SK-N-DZ (cell line): Measurements from ENCODE around the gene POR.
"Not testable (repeated sequence)": the region's sequence is repeated elsewhere in the genome, so short reads cannot be mapped to it uniquely, and the experiment has no call there.

Source experiments
- DNase-seq: peaks from one replicate; pipeline ENCODE4 v3.0.0-alpha.2; 2015; ENCODE audit warnings: low spot score

Gene POR

GRCh38 chr7:75988568-75989499 is 73.9 kb downstream of the POR start:
- DNase-seq = peak; percentile 64

DNA sequence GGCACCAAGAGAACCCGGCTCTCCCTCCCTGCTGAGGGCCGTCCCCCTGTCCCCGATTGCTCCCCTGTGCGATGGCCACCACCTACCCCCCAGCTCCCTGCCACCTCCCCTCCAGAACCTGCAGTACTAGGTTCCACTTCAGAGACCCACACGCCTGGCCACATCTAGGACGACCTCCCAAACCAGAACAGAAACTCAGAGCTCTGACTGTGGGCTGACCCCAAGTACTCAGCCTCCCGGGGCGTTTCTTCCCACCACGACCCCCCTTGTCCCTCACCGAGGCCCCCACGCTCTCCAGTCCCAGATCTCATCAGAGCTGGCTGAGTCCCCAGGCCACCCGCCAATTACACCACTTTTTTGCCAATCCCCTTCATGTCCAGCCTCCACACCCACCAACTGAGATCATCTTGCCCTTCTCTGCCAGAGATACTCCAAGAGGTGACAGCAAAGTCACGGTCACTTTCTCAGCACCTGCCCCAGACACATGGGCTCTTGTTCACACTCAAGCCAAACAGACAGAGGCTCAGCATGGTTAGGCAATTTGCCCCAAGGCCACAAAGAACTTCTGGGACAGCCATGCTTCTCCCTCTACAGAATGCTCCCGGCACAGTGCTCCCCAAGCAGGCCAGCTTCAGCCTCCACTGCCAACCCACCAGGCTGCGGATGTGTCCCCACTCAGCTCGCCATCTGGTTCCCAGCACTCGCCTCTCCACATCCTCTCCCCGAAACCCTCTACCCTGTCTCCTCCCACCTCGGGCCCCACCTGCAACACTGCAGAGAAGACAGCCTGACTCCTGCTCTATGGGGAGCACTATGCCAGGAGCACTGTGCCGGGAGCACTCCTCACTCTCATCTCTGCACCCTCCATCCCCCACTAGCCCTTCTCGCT is 74.8 kb downstream of the POR start:
- no peak for DNase-seq

GRCh38 chr7:75991531-75992082 is 76.7 kb downstream of the POR start:
- no peak for DNase-seq

- no peak for DNase-seq
Measured at GRCh38 chr7:75992083-75992755, 77.3 kb downstream of the POR start.

GRCh38 chr7:75993689-75994387 is 78.9 kb downstream of the POR start:
- peak; percentile 68 for DNase-seq

DNA sequence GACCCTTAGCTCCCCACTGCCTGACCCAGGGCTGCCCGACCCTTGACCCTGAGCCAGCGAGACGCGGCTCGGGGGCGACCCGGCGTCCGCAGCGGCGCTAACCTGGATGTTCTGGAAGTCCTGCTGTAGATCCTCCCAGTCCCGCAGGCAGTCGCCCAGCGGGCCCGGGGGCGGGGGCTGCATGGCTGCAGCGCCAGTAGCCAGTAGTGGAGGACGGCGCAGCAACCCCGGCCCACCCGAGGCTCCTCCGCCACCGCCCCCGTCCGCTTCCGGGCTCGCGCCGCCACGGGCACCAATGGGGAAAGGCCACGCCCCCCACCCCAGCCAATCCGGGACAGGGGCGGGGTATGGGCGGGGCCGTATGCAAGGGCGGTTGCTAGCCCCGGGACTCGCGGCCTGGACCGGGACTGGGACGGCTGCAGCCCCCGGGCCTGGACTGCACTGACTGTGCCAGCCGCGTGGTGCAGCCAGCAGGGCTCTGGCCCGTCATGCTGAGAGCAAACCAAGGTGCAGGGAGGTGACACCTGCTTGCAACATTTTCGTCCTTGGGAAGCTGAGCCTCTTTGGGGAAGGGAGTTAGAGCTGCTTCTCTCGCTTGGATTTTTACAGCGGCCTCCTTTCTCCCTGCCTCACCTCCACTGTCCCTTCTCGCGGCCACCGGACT is 79.6 kb downstream of the POR start, which contains the start of gene TMEM120A:
Gene TMEM120A (minus strand): TSS at position 208 of the 664 bp plus-strand sequence. CDS start 25 bp downstream, at position 183.
- peak; percentile 92 for DNase-seq

GRCh38 chr7:75995052-75995471 is 80.1 kb downstream of the POR start:
- DNase-seq = no peak

DNA sequence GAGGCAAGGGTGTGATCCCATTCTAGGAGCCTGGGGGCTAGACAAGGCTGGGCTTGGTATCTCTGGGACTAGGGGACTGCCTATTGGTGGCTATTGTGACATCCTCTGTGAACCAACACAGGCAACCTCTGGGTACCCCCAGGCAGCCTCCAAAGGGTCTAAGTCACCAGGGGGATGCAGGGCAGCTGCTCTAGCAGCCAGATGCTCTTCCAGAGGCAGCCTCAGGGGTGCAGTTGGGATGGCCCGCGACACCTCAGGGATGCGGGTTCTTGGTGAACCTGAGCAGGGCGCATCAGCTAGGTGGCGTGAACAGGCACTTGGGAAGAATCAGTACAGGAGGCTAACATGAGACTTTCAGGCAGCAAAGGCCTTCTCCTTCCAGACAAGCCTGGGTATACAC is 81.0 kb downstream of the POR start:
- DNase-seq = no peak

DNA sequence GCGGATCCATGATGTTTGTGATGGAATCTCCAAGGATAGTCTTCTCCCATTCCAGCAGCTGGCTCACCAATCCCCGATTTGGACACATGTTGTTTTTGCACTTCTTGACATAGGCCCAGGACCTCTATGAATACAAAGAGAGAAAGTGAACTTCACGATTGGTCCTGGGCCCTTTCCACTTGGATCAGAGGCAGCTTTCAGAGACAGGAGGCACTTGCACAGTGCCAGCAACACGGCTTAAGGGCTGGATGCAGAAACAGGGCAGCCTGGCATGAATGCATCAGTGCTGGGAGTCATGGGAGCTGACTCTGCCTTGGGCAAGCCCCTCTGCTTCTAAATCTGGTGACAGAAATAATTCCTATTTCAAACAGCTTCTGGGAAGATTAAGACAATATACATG is 81.5 kb downstream of the POR start:
- DNase-seq = no peak

DNA sequence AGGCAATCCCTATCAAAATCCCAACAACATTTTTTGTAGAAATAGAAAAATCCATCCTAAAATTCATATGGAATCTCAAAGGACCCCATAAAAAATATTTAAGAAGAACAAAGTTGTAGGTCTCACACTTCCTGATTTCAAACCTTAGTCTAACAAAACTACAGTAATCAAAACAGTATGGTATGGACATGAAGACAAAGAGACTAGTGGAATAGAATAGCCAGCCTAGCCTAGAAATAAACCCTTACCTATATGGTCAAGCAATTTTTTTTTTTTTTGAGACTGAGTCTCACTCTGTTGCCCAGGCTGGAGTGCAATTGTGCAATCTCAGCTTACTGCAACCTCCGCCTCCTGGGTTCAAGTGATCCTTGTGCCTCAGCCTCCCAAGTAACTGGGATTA is 83.1 kb downstream of the POR start:
- DNase-seq = no peak

GRCh38 chr7:76000566-76000965 is 85.6 kb downstream of the POR start:
- DNase-seq = no peak

DNA sequence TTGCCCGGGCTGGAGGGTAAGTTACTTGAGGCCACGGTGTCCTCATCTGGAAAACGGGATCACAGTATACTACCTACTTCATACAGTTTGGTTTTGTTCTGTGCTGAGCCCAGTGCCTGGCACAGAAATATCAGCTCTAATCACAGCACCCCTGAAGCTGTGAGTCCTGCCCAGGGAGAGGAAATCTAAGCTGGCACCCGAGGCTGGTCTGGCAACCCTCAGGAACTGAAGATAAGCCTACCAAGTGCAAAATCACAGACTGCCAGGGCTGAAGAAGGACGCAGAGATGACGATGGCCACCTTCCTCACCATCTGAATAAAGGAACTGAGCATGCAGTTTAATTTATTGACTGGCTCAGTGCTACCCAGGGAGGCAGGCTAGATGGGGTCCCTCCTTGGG is 87.2 kb downstream of the POR start:
- DNase-seq = no peak

GRCh38 chr7:76002822-76003221 is 87.9 kb downstream of the POR start:
- DNase-seq = no peak

DNA sequence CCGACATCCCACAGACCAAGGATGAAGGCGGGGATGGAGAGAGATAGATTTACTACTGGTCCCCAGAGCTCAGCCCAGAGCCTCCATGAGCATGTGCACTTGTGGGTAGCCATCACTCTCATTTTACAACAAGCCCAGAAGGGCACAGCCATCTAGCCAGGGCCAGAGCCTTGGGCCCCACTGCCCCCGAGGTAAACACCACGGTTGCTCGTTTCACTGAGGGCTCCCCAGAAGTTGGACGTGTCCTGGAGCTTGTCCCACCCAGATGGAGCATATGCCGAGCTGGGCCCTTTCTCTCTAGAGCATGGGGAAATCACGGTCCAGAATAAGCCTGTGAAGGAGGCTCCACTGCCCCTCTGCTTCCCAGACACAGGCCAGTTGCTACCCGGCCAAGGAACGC is 88.4 kb downstream of the POR start:
- DNase-seq = no peak

DNA sequence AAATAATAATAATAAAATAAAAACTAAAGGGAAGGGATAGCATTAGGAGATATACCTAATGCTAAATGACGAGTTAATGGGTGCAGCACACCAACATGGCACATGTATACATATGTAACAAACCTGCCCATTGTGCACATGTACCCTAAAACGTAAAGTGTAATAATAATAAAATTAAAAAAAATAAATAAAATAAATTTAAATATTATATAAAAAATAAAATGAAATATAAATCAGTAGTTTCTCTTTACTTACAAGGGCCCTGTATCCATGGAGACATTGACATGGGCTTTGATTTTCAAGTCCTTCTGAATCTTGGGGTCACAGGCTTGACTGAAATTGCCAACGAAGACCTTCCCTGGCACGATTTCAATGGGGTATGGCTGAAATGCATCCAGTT is 90.0 kb downstream of the POR start:
- not testable (repeated sequence) for DNase-seq

DNA sequence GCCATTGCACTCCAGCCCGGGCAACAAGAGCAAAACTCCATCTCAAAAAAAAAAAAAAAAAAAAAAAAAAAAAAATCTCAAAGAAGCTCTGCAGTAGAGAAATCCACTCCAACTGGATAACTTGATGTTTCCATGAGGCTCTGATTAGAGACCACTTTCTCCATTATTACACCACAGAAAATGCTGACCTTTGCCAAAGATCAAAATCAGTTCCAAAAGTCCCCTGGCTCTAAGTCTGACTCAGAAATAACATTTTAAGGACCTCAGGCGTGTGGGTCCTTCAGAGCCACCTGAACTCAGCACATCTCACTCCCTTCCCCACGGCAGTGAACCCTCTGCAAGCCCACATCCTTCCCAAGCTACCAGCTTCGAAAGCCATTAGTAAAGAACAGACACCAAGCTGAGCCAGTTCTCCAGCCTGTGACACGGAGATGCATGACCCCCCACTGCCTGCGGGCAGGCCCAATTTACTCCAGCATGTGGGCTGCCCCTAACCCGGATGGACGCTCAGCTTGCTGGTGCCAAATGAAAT is 93.3 kb downstream of the POR start:
- no peak for DNase-seq

DNA sequence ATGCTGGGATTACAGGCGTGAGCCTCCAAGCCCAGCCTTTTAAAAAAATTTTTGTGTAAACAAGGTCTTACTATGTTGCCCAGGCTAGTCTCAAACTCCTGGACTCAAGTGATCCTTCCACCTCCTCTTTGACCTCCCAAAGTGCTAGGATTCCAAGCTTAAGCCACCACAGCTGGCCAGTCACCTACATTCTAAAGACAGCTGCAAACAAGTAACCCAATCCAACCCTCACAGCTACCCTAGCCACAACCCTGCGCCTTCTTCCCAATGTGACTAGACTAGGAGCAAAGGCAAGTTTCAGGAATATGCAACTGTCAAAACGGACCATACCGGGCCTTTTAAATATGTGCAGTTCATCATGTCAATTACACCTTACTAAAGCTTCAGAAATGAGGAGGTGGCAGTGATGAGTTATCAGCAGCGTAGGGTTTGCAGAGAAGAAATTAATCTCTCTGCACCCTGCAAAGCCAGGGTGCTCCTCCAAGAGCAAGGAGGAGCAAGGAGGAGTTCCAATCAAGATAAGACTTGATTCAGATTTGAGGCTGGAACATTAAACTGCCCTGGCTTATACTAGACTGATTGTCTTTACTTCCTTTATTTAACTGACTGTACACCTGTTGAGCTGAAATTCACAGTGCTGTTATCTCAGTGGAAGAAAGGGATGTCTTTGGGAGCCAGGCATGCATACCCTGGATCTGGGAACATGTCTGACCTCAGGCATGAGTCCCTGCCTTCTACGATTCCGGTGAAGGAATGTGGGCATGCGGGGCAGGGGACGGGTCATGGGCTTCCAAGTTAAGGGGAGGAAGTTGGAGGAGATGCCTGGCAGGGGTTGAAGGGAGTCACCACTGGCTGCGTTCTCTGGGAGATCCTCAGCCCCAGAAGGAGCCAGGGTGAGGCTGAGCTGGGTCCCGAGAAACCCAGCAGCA is 95.0 kb downstream of the POR start:
- DNase-seq = no peak

DNA sequence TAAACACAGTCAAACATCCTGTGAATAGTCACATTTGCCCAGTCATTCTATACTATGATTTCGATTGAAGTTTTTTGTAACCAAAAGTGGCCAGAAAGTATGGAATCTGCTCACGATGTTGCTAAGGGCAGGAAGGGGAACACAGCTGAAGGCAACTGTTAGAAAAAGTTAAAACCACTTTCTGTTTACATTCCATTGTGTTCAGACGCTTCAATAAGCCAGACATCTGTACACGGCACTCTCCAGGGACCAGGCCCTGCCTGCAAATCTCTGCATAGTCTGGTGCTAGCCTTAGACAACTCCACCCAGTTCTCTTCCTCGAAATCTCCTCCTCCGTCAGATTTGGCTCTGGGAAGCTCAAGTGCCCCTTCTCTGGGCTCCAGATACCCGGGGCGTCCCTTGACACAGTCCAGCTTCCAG is 96.5 kb downstream of the POR start:
- DNase-seq = no peak
